HG02852 (cell line): ENCODE data around the gene TRAF2.
"Not testable (repeated sequence)": the region's sequence is repeated elsewhere in the genome, so short reads cannot be mapped to it uniquely, and the experiment has no call there.

Experiments used
- ATAC-seq: cut with Tn5 transposase; IDR thresholded peaks from one replicate; pipeline ENCODE4 v1.9.1; 2021; ENCODE audit warnings: mild to moderate bottlenecking, moderate library complexity; ENCODE audit not compliant: unreplicated experiment

The TRAF2 gene

DNA sequence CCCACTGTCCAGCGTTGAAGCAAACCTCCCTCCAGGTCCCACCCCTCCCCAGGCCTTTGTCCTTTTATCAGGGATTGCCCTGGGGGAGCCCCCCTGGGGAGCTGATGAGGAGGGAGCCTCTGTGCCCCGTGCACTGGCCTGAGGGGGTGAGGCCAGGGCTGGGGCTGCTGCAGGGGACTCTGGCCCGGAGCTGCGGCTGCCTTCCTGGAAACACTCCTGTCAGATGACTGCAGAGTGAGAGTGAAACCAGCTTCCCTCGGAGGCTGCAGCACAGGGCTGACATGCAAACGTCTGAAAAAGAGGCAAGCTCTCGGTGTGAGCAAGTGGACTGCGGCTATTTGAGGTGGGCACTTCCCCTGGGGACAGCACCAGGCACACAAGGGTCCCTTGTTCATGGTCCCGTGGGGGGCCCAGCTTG, 4.6 kb upstream of the TRAF2 start:
- ATAC-seq, result no peak

- ATAC-seq, result peak; percentile 34
These were observed 4.0 kb upstream of the TRAF2 start for GRCh38 chr9:136882109-136882946.

DNA sequence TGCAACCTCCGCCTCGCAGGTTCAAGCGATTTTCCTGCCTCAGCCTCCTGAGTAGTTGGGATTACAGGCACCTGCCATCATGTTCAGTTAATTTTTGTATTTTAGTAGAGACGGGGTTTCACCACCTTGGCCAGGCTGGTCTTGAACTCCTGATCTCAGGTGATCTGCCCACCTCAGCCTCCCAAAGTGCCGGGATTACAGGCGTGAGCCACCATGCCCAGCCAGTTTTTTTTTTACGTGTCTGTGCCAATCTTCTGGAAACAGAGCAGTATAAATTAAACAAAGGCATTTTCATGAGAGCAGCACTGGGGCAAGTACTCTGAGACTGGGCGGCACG, 3.4 kb upstream of the TRAF2 start:
- ATAC-seq, result not testable (repeated sequence)

DNA sequence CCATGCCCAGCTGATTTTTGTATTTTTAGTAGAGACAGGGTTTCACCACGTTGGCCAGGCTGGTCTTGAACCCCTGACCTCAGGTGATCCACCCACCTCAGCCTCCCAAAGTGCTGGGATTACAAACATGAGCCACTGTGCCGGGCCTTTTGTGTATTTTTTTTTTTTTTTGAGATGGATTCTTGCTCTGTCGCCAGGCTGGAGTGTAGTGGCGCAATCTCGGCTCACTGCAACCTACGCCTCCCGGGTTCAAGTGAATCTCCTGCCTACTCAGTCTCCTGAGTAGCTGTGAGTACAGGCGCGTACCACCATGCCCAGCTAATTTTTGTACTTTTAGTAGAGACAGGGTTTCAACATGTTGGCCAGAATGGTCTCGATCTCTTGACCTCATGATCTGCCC, 2.6 kb upstream of the TRAF2 start:
- ATAC-seq, result not testable (repeated sequence)

DNA sequence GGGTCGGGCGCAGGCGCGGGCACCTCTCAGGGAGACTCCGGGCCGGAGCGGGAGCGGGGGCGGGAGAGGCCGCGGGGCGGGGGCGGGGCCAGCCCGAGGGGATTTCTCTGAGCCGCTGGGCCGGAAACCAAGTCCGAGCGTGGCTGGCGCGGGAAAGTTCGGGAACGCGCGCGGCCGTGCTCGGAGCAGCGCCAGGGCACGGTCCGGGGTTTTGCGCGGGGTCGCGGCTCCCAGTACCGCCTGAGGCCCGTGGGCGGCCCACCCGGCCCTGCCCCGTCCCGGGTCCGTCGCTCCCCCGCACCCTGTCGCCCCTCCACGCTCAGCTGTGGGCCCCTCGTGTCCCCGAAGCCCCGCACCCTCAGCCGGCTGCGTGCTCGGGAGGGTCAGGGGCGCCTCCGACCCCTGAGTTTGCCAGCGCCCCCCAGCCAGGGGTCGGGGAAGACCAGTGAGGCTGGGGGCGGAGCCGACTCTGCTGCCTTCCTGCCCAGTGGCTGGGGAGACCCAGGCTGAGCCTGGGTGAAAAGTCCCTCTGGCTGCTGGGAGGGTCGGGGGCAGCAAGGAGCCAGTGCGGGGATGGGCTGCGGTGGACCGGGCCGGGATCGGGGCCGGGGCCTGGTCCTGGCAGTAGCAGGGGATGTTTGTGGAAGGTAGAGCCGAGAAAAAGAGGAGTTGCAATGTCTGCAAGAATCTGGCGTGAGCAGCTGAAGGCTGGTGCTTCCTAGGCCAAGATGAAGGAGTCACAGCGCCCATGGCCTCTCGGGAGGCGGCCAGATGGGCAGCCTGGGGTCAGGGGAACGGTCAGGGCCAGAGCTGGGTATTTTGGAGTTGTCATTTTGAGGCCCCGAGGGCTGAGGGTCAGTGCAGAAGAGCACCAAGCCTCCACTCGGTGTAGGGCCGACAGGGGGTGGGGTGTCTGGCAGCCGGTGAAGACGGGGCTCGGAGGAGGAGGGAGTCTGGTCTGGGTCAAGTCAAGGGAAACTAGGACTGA, 588 bp downstream of the TRAF2 start:
- peak; percentile 0 for ATAC-seq

- ATAC-seq, result no peak
These were observed 2.1 kb downstream of the TRAF2 start for GRCh38 chr9:136888454-136888853.

DNA sequence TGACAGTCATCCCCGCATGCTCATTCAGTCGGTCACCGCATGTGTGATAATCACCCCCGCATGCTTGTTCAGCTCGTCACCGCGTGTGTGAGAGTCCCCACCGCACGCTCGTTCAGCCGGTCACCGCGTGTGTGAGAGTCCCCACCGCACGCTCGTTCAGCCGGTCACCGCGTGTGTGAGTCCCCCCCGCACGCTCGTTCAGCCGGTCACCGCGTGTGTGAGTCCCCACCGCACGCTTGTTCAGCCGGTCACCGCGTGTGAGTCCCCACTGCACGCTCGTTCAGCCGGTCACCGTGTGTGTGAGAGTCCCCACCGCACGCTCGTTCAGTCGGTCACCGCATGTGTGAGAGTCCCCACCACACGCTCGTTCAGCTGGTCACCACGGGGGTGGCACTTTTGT, 3.5 kb downstream of the TRAF2 start:
- ATAC-seq, result no peak

DNA sequence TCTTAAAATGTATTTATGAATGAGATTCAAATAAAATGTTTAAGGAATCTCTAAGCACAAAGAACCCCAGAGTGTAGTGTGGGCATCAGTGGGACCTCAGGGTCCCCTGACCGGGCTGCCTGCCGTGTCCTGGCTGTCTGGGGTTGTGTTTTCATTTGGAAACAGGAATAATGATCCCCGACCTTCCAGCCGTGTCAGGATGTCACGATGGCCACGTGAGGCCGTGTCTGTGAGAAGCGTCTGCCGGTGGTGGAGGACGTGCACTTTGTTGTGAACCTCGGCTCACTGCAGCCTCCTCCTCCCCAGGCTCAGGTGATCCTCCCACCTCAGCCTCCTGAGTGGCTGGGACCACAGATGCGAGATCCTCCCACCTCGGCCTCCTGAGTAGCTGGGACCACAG, 4.3 kb downstream of the TRAF2 start:
- no peak for ATAC-seq

DNA sequence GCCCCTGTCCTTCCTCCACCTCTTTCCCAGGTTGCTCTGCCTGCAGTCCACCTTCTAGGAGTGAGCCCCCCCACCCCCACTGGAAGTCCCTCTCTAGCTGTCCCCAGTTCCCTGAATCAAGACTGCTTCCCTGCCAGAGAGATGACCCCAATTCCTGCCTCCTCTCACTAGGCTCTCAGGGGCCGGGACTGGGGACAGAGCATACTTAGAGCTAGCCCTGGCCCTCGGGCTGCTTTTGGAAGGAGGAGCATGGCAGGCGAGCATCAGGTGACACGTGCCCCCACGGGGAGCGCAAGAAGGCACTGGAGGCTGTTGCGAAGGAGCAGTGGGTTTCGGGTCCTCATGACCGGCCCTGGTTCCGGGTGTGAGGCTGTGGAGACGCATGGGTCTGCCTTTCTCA, 9.7 kb downstream of the TRAF2 start:
- ATAC-seq, result no peak

DNA sequence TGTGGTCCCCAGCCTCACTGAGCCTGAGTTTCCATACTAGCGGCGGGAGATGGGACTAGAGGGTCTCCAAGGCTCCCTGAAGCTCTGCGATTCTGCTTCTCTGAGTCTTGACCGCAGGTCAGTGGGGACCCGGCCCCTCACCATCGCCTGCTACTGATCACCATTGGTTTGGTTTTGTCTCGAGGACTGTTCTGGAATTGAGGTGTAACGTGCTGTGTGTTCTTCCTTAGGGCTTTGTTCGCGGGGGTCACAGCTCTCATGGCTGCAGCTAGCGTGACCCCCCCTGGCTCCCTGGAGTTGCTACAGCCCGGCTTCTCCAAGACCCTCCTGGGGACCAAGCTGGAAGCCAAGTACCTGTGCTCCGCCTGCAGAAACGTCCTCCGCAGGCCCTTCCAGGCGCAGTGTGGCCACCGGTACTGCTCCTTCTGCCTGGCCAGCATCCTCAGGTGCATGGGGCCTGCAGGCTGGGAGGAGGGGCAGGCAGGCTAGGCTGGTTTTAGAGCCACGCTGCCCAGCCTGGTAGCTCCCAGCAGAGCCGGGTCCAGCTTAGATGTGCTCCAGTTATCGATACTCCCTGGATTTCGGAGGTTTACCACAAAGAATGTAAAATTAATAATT, 12.3 kb downstream of the TRAF2 start:
- no peak for ATAC-seq

- peak; percentile 44 for ATAC-seq
These were observed 12.9 kb downstream of the TRAF2 start for GRCh38 chr9:136899196-136899595.

DNA sequence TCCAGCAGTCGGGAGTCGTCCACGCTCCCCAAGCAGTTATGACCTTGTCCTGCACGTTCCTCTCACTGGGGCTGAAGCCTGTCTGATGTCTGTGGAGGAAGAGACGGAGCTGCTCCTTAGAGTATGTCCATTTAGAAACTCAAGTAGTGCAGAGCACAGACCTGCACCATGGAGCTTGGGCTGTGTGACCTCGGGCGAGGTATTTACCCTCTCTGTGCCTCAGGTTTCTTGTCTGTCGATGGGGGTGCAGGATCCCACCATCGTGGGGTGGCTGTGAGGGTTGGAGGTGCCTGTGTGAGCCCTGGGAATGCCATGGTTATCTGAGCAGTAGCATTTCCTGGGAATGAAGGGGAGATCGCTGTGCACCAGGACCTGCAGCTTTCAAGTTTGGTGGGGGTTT, 14.2 kb downstream of the TRAF2 start:
- no peak for ATAC-seq

GRCh38 chr9:136900988-136901515, 14.7 kb downstream of the TRAF2 start:
- no peak for ATAC-seq

GRCh38 chr9:136901516-136902258, 15.4 kb downstream of the TRAF2 start:
- peak; percentile 56 for ATAC-seq

- peak; percentile 50 for ATAC-seq
These were observed 16.0 kb downstream of the TRAF2 start for GRCh38 chr9:136902259-136902821.

GRCh38 chr9:136903041-136903554, 16.8 kb downstream of the TRAF2 start:
- no peak for ATAC-seq

DNA sequence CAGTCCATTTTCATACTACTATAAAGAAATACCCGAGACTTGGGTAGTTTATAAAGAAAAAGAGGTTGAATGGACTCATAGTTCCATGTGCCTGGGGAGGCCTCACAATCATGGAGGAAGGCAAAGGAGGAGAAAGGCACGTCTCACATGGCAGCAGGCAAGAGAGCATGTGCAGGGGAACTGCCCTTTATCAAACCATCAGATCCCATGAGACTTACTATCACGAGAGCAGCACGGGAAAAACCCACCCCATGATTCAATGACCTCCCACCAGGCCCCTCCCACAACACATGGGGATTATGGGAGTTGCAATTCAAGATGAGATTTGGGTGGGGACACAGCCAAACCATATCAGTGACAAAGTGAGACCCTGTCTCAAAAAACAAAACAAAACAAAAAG, 19.9 kb downstream of the TRAF2 start:
- ATAC-seq, result no peak

- ATAC-seq, result no peak
These were observed 20.9 kb downstream of the TRAF2 start for GRCh38 chr9:136907011-136907914.
